GM18499 (cell line): ENCODE results near the gene EFNA5.
"Not testable (repeated sequence)": the region's sequence is repeated elsewhere in the genome, so short reads cannot be mapped to it uniquely, and the experiment has no call there.

ENCODE experiments used
- ATAC-seq: cut with Tn5 transposase; IDR thresholded peaks from one replicate; pipeline ENCODE4 v1.9.1; 2021; ENCODE audit warnings: moderate number of reproducible peaks; ENCODE audit not compliant: insufficient read depth, unreplicated experiment

EFNA5 gene

DNA sequence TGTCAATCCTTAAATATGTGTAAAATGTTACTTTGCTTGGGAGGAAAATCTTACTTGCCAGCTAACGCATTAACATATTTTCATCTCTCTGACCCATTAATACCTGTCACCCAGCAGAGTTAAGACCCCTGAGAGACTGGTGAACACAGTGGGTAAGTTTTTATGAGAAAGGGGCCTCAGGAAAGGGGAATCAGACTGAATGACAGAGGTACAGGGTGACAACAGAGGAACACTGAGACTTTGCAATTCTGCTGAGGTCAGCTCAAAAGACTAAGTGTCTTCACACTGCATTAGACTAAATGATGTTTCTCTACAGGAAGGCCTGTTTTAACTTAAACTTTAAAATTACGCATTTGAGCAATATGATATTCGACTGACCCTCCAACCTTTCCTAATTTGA is 223.8 kb downstream of the EFNA5 start:
- no peak for ATAC-seq

DNA sequence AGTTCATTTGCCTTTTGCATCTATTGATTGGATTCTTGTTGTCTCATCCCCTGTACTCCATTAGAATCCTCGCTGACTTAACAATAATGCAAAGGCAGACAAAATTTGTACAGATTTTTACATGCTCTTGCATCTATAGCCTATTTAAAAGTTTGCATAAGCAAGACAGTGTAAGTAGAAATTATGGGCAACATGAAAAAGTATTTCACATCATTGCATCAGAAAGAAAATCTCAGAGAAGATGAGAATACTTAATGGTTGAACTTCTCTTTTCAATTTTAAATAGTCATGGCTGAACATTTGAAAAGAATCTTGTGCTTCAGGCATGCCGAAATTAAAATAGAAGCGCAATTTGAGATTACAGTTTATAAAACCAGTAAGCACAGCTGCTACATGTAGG is 226.4 kb downstream of the EFNA5 start:
- ATAC-seq, result no peak

DNA sequence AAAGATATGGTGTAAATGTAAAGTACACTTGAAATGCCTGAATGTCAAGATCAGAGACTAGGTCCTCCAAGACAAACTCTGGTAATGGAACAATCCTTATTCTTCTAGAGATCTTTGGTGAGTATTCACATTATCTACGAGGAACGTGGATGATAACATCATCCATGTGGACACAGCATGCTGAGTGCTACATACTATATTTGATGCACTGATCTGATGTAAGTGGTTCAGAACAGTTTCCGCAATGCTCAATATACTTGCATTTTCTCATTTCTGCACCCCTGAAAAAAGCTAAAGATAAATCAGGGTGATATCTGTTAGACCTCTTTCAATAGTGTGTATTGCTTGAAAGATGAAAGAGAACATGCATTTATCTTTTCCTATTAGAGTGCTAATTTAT is 226.8 kb downstream of the EFNA5 start:
- no peak for ATAC-seq

DNA sequence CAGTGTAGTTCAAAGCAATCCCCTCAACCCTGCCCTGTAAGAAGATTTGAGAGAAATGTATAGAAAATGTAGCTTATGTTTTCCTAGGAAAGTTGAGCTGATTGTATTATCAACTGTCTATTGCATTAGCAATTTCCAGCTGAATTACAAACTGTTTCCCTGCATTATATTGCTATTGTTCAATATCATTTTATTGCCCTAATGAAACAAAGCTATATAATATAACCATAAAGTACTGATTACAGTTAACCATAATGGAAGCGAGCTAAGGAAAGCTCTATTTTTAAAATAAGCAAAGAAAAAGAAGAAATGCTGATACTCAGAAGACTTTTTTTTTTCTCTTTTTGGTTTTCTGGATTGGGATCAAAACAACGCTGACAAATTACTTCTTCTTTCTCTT is 228.3 kb downstream of the EFNA5 start:
- ATAC-seq, result no peak

DNA sequence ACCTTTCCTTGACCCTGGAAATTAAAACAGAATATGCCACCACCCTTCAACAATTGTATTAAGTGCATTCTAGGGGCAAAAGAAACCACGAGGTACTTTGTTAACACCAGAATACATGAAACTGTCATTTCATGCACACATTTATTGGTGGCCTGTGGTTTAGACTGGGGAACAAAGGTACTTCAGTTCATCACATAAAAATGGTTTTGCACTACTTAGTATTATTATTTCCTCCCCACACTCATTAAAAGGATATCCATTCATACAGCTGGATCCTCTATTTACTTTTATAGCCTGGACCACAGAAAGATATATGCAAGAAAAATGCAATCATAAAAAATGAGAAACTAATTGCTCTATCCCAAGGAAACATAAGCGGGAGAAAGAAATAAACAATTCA is 230.9 kb downstream of the EFNA5 start:
- no peak for ATAC-seq

- no peak for ATAC-seq
Observed at GRCh38 chr5:107437986-107438510, 232.7 kb downstream of the EFNA5 start.

- no peak for ATAC-seq
Observed at GRCh38 chr5:107437154-107437553, 233.6 kb downstream of the EFNA5 start.

- ATAC-seq, result no peak
Observed at GRCh38 chr5:107436201-107436600, 234.5 kb downstream of the EFNA5 start.

GRCh38 chr5:107435061-107435460 is 235.7 kb downstream of the EFNA5 start:
- ATAC-seq, result no peak

- not testable (repeated sequence) for ATAC-seq
Observed at GRCh38 chr5:107433646-107434045, 237.1 kb downstream of the EFNA5 start.

- no peak for ATAC-seq
Observed at GRCh38 chr5:107431998-107432397, 238.7 kb downstream of the EFNA5 start.

GRCh38 chr5:107431536-107431935 is 239.2 kb downstream of the EFNA5 start:
- ATAC-seq, result no peak

DNA sequence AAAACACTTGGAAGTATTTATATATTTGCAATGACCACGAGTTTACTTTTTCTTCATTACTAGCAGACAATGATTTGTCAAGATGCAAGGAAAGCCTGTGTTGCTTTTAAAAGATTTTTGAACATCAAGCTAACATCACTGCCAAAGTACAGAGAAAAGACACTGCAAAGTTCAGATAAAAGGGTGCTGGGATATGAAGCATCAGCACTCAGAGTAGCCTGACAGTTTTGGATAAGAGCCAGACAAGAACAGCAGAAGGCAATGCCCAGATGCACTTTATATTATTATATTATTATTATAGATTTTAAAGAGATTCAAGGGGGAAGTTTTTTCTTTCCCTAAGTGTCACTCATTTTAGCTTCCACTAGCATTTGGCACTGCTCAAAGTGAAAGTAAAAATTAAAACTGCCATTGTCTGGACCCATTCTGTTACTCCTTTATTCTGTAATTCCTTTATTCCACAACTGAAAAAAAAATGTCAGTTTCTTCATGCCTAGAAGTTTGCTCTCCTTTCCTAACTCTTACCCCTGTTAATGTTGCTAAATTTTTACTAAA is 240.6 kb downstream of the EFNA5 start:
- no peak for ATAC-seq

DNA sequence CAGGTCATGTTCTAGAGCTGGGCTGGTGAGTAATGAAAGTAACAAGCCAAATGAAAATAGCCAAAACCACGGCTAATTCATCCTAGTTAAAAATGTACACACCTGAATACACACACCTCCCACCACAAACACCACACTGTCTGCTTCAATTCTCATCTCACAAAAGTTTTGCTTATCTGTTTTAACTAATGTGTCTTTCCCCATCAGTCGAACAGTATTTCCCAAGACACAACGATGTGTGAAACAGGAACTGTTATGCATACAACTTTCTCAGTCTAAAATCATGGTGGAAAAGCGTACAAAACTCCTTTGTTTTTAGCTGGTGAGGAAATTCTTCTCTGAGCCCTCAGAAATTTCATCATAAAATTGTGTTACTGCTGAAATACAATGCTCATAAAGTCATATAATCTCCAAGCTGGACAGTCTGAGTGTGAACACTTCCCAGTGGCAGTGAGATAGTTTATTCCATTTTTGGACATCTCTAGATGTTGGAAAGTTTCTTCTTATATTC is 242.4 kb downstream of the EFNA5 start:
- no peak for ATAC-seq

DNA sequence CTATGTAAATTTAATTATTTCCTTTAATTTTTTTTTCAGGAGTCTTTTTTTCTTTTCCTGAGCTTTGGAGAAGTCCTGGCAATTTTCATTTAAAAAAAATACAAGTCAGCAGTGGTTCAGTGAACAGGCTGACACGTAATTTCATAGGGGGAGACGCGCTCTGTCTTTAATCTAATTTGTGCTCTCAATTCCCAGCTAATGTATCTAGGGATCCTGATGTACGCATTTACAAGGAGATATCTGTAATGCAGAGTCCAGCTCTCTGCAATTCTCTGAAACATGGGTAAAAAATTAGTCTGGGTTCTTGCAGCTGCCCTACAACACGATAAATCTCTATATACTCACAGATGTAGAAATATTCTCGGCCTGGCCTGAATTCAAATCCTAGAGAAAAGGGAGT is 243.9 kb downstream of the EFNA5 start:
- ATAC-seq, result no peak

DNA sequence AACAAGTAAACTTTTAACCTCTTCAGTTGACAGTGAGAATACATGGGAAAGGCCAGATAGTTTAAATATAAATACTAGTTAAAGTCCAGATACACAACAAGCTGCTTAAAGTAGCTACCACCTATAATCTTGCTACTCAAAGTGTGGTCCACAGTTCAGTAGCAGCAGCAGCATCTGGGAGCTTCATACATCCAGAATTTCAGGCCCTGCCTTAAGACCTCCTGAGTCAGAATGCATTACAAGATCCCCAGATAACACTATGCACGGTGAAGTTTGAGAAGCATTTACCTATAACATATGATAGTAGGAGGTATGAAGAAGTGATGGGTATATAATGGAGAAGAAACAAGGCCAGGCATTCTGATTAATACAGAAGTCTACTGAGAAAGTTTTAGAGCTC is 244.5 kb downstream of the EFNA5 start:
- no peak for ATAC-seq

GRCh38 chr5:107425541-107426031 is 245.2 kb downstream of the EFNA5 start:
- no peak for ATAC-seq

GRCh38 chr5:107424491-107424890 is 246.2 kb downstream of the EFNA5 start:
- no peak for ATAC-seq

DNA sequence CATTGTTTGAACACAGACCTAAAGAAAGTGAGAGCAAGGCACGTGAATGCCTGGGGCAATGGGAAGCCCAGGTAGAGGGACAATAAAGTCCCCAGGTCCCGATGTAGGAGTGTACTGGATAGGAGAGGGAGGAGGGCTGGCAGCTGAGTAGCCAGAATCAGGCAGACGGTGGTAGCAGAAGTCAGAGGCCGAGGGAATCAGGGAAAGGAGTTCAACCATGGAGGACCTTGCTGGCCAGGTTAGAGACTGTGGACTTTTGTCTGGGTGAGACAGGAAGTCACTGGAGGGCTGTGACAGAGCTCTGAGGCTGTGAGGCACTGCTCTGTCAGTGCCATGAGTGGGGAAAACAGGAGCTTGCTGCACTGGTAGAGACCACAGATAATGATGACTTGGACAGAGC is 248.2 kb downstream of the EFNA5 start:
- ATAC-seq, result no peak

- ATAC-seq, result no peak
Observed at GRCh38 chr5:107419498-107419897, 251.2 kb downstream of the EFNA5 start.

DNA sequence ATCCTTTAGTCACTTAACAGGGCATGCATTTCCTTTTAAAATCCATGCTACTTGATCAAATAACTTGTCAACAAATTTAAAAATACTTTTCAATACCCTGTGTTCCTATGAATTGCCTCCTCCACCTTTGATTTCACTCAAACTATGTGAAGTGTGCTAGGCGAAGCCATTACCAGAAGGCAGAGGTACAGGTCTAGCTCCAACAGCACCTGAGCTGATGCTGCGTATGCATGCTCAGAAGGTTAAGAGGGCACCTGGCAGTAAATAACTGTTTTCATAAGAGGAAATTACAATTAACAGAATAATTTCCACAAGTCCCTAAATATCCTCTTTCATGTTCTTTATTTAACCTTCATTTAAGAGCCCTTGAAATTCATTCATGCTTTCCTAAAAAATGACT is 251.8 kb downstream of the EFNA5 start:
- no peak for ATAC-seq

DNA sequence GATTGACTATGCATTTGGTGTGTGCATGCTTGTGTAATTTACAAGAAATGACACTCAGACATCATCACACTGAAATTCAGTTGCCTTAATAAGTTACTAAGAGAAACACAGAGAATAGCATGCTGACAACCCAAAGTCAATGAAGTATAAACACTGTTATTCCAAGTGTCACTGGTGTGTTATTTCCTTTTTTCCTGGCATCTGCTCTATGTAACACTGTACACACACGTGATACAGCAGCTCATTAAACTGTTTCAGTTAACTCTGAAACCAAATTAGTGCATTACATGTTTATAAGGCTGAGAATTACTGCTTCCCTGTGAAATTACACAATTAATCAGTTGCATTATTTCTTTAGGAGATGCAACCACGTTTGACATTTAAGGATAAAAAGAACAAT is 252.7 kb downstream of the EFNA5 start:
- ATAC-seq, result no peak
